GM18909 (cell line): ENCODE data around the gene CNBP.
"Not testable (repeated sequence)": the region's sequence is repeated elsewhere in the genome, so short reads cannot be mapped to it uniquely, and the experiment has no call there.

Experiments
- ATAC-seq: cut with Tn5 transposase; IDR thresholded peaks from one replicate; pipeline ENCODE4 v1.9.1; 2021; ENCODE audit warnings: mild to moderate bottlenecking; ENCODE audit not compliant: unreplicated experiment, poor library complexity

The CNBP gene

GRCh38 chr3:129183569-129184395 lies at the start of gene CNBP:
Gene CNBP (minus strand): TSS chr3:129183896. CDS start chr3:129171757, 12,139 bp downstream.
- ATAC-seq, result peak; percentile 96

DNA sequence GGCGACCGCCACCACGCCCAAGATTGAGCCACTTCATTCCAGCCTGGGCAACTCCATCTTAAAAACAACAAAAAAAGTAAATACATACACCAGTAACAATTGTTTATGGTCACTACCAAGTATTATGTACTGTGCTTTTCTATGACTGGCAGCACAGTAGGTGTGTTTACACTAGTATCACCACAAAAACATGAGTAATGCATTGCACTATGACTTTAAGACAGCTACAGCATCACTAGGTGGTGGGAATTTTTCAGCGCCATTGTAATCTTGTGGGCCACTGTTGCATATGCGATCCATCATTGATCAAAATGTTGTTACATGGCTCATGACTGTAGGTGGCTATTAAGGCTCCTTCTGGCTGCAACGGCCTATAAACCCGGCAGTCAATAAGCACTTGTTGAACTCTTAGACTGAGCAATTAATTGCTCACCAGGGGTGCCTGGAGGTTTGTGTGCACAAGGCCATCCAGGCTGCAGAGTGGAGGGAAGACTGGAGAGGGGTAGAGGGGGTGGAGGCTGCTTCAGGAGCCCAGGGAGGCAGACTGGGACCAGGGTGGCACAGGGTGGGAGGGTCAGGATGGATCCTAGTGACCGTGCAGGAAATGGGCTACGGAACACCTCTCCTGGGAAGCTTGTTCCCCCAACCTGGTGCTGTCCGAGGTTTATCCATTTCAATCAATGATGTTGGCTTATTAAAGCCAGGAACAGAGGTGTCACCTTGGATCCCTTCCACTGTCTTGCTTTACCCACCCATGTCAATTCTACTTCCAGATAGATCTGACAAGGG lies 47.8 kb upstream of the CNBP start:
- no peak for ATAC-seq

DNA sequence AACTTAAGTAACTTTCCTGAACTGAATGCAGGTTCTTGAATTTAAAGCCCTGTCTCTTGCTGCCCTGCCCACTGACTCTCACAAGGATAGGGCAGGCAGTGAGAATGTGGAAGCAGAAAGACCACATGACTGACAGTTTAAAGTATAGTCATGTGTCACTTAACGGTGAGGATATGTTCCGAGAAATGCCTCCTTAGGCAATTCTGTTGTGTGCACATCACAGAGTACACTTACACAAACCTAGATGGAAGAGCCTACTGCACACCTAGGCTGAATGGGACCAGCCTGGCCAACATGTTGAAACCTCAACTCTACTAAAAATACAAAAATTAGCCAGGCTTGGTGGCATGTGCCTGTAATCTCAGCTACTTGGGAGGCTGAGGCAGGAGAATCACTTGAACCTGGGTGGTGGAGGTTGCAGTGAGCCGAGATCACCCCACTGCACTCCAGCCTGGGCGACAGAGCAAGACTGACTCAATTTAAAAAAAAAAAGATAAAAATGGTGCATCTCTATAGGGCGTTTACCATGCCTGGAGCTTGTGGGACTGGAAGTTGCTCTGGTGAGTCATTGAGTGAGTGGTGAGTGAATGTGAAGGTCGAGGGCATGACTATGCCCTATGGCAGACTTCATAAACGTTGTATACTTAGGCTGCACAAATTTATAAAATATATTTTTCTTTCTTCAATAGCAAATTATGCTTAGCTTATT lies 46.8 kb upstream of the CNBP start:
- no peak for ATAC-seq

GRCh38 chr3:129228891-129229585 lies 45.3 kb upstream of the CNBP start:
- no peak for ATAC-seq

- no peak for ATAC-seq
Measured at GRCh38 chr3:129226374-129226773, 42.7 kb upstream of the CNBP start.

DNA sequence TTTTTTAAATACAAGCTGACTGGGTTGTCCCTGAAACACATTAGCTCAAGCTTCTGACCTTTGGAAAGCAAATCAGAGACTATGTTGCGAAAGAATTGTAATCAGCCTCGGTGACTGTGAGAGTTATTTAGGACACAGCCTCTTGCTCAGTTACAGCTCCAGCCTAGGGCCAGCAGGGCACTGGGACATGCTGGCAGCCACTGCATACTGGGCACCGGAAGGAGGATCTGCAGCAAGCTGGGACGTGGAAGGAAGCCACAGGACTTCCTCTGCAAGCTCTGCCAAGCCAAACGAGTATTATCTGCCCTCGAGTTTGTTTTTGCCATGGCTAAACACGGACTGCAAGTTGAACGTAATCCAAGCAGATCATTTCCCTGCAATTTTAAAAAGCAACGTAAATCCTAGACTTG lies 41.3 kb upstream of the CNBP start:
- no peak for ATAC-seq

DNA sequence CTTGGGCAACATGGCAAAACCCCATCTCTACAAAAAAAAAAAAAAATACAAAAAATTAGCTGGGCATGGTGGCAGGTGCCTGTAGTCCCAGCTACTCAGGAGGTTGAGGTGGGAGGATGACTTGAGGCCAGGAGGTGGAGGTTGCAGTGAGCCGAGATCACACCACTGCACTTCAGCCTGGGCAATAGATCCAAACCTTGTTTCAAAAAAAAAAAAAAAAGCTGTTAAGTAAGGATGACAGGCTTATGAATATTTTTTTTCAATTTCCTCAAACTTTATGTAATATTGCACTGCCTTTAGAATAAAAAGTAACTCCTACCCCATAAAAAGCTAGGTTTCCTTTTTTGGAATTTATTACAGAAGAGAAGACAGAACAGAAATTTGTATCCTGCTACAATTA lies 40.7 kb upstream of the CNBP start:
- not testable (repeated sequence) for ATAC-seq

DNA sequence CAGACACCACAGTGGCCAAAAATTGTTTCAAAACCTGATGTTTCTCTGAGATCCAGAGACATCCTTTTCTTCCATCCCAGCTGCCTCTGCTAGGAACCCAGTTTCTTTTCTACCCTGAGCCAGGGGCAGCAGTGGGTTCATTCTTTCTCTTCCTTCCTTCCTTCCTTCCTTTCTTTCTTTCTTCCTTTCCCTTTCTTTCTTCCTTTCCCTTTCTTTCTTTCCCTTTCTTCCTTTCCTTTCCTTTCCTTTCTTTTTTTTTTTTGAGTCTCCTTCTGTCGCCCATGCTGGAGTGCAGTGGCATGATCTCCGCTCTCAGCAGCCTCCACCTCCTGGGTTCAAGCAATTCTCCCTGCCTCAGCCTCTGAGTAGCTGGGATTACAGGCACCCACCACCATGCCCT lies 35.0 kb upstream of the CNBP start:
- ATAC-seq, result no peak

- no peak for ATAC-seq
Measured at GRCh38 chr3:129213238-129213637, 29.5 kb upstream of the CNBP start.

DNA sequence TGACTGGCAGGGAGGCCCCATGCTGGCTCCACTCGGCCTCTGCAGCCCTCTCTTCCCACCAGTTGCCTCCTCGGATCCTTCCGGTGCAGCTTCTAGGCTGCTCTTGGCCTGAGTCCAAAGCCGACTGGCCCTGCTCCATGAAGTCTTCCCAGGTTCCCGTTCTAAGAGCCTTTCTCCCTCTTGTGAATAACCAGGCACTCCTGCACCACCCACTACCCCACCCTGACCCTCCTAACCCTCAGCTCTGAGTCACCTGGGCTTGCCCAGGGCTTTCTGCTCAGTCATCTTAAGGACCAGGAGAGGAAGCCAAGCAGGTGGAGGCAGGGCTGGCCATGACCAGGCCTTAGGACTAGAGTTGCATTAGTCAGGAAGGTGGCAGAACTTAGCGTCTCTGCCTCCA lies 28.1 kb upstream of the CNBP start:
- no peak for ATAC-seq

DNA sequence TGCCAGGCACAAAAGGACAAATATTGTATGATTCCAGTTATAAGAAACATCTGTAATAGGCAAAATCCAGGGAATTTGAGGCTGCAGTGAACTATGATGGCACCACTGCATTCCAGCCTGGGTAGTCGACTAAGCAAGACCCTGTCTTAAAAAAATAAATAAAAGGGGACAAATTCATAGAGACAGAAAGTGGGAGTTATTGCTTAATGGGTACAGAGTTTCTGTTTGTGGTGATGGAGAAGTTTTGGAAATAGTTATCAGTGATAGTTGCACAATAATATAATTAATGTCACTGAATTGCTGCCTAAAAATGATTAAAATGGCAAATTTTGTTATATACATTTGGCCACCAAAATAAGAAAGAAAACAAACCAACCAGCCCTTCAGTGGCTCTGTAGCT lies 27.6 kb upstream of the CNBP start:
- ATAC-seq, result no peak

- ATAC-seq, result no peak
Measured at GRCh38 chr3:129207479-129207878, 23.8 kb upstream of the CNBP start.

DNA sequence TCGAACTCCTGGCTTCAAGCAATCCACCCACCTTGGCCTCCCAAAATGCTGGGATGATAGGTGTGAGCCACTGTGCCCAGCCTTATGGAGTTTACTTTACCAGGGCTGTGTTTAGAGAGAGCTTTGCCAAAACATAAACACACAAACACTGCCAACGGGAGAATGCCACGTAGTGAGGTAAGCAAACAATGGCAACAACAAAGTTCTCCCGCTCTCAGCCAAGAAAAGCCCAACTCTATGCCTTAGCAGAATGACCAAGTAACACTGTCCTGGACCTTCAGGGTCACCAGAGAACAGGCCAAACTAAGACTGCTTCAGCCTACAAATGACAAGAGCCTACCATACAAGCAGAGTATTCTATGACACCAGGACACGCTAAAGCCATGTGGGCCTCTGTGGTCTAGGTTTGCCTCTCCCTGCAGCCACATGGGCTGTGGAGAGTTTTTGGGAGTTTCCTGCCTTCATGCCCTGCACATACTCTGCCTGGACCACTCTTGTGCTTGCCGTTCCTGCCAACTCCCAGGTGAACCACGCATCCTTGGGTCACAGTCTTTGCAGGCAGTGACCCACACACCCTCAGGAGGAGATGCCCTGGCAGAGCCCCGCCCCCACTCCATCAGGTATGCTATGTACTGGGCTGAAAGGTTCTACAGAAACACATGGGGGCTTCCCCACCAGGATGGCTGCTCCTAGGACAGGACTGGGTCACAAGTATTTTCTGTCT lies 21.6 kb upstream of the CNBP start:
- ATAC-seq, result no peak

DNA sequence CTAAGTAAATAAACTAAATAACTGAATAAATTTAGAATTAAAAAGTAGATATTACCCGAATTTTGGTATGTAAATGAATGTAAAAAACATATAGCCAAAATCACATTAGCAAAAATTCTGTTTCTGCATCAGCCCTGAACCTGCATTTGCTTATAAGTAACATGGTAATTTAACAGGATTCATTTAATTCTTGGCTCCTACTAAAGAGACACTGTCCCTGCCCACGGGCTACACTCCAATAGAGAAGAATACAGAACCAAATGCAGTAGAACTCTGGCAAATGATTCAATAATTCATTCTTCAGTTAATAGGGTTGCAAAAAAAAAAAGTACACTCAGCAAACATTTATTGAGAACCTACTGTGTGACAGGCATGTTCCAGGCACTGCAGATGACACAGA lies 20.8 kb upstream of the CNBP start:
- ATAC-seq, result no peak

DNA sequence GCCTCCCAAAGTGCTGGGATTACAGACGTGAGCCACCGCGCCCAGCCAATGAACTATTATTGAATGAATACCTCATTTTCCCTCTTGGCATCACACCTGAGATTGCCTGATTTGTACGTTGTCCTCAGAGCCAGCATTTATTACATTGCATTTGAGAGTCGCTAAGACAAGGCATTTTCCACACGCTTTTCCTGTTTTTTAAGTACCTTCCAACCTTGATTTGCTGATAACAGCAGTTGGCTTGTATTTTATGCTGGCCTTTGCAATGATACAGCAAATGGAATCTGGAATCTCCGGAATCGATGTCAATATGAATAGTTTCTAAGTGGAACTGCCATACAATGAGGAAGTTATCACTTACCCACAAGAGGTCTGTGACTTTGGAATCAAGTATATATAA lies 15.7 kb upstream of the CNBP start:
- no peak for ATAC-seq

- ATAC-seq, result no peak
Measured at GRCh38 chr3:129197321-129197720, 13.6 kb upstream of the CNBP start.

DNA sequence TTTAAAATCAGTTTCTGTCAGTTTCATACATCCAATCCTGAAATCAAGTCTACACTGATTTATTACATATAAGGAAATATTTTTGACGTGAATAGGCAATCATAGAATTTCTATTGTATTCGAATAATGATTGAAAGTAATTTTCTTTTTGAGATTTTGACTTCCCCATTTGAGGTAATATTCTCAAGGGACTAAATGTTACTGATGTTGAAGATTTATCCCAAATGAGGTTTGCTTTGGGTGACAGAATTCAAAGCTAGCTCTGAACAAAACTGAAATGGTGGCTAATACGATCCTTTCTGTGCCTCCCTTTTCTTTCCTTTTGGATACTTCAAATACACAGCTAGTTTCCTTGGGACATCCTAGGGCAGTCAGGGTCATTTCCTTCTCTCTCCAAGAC lies 12.9 kb upstream of the CNBP start:
- ATAC-seq, result no peak

DNA sequence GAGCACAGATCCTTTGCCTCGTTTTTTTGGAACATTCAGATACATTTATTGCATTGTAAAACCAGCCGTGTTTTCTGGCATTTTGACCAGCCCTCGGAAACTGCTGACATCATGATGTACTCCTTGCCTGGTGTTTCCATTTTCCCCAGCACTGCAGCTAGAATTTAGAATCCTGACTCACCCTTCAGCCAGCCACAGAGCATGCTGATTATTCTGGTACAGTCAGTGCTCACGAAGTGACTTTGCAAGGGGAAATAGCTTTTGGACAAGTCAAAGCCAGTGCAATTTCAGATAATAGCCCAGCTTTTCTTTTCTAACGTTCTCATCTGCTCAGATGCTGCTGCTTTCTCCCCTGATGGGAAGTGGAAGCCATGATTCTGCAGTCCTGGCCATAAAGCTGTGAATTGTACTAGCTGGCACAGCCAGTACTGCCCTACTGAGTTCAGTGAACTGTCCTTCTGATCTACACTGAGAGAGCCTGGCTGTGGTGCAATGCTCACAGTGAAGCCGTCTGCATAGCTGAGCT lies 12.1 kb upstream of the CNBP start:
- no peak for ATAC-seq

DNA sequence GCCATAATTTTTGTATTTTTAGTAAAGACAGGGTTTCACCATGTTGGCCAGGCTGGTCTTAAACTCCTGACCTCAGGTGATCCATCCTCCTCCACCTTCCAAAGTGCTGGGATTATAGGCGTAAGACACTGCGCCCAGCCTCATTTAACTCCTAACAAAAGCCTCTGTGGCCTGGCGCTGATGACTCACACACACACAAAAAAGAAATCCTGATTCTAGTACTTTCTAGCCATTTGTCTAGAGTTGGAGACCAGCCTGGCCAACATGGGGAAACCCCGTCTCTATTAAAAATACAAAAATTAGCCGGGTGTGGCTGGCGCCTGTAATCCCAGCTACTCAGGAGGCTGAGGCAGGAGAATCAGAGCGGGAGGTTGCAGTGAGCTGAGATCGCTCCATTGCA lies 6.1 kb upstream of the CNBP start:
- not testable (repeated sequence) for ATAC-seq

DNA sequence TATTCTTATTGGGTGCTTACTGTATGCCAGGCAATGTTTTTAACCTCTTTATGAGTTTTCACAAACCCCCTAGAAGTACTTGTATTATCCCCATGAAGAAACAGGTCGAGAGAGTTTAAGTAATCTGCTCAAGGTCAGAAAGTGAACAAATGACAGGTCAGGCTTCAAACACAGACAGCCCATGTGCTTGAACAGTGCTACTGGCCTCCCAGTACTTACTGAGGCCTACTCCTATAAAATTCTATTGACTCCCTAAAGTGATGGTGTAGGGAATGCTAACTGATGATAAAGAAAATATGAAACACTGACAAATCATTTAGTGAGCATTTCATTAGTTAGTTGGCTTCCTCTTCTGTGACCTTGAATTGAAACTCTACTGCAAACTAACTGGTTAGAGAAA lies 4.2 kb upstream of the CNBP start:
- ATAC-seq, result no peak
